EL (cell line): ENCODE results near the gene HARBI1.

Experiments
- DNase-seq: peaks from one replicate; pipeline ENCODE4 v3.0.0-alpha.2; 2016

Gene HARBI1

GRCh38 chr11:46633291-46634217 is 16.5 kb upstream of the HARBI1 start:
- DNase-seq = no peak

- no peak for DNase-seq
Measured at GRCh38 chr11:46632502-46632901, 15.5 kb upstream of the HARBI1 start.

- no peak for DNase-seq
Measured at GRCh38 chr11:46631676-46632075, 14.6 kb upstream of the HARBI1 start.

GRCh38 chr11:46630237-46630636 is 13.2 kb upstream of the HARBI1 start:
- no peak for DNase-seq

- DNase-seq = no peak
Measured at GRCh38 chr11:46628961-46629360, 11.9 kb upstream of the HARBI1 start.

- no peak for DNase-seq
Measured at GRCh38 chr11:46625406-46625805, 8.4 kb upstream of the HARBI1 start.

- DNase-seq = no peak
Measured at GRCh38 chr11:46618837-46619236, 1.8 kb upstream of the HARBI1 start.

- no peak for DNase-seq
Measured at GRCh38 chr11:46617972-46618314, 916 bp upstream of the HARBI1 start.

- no peak for DNase-seq
Measured at GRCh38 chr11:46616551-46617133, 385 bp downstream of the HARBI1 start.

- peak; percentile 57 for DNase-seq
Measured at GRCh38 chr11:46615756-46616155, 1.3 kb downstream of the HARBI1 start.

- DNase-seq = no peak
Measured at GRCh38 chr11:46612326-46612725, 4.7 kb downstream of the HARBI1 start.

- no peak for DNase-seq
Measured at GRCh38 chr11:46611526-46612304, 5.3 kb downstream of the HARBI1 start.

GRCh38 chr11:46609386-46609785 is 7.6 kb downstream of the HARBI1 start:
- no peak for DNase-seq

- DNase-seq = no peak
Measured at GRCh38 chr11:46607516-46607915, 9.5 kb downstream of the HARBI1 start.

GRCh38 chr11:46604796-46605195 is 12.2 kb downstream of the HARBI1 start:
- no peak for DNase-seq

GRCh38 chr11:46603704-46604308 is 13.2 kb downstream of the HARBI1 start:
- no peak for DNase-seq

- DNase-seq = no peak
Measured at GRCh38 chr11:46601129-46601528, 15.9 kb downstream of the HARBI1 start.

- no peak for DNase-seq
Measured at GRCh38 chr11:46600194-46600960, 16.6 kb downstream of the HARBI1 start.

- DNase-seq = no peak
Measured at GRCh38 chr11:46599340-46600193, 17.5 kb downstream of the HARBI1 start.

- DNase-seq = peak; percentile 59
Measured at GRCh38 chr11:46597609-46598219, 19.3 kb downstream of the HARBI1 start.

GRCh38 chr11:46597155-46597554 is 19.9 kb downstream of the HARBI1 start:
- DNase-seq = no peak
